Measurements from ENCODE around the gene JTB. TPM values are rescaled to one million over a fixed set of nuclear protein-coding genes. Genes with fewer than 3 reads are reported as not detected.
A peak's percentile ranks its signal among the peaks of the same experiment; 100 is the strongest.

The JTB gene
- total and polyA plus RNA-seq, 2 experiments from 2014 or later, result 183 to 242 TPM

GRCh38 chr1:153963030-153963849 is 14.2 kb downstream of the JTB start, which contains the start of gene SLC39A1:
Gene SLC39A1 (minus strand): TSS chr1:153963537. CDS start chr1:153962715, 822 bp downstream.
- Histone ChIP-seq H3K9me3 (ENCODE audit: low read depth) (no peaks in the 10 kb centered on the region), H4K20me1 (ENCODE audit: insufficient read depth) (no peaks in the 10 kb centered on the region), H2AFZ (peak within 1 kb of the TSS; percentile 75), H3F3A (ENCODE audit: insufficient read depth) (peaks cover 22% of the 10 kb centered on the region), H3K4me1 (ENCODE audit: insufficient read depth) (peaks cover 16% of the 10 kb centered on the region), H3K27me3 (replicated peaks; ENCODE audit: insufficient read depth) (no peaks in the 10 kb centered on the region), H3K27ac (peak within 1 kb of the TSS; percentile 81), H3K4me3 (peak within 1 kb of the TSS; percentile 77), H3K36me3 (ENCODE audit: low read depth) (no peaks in the 10 kb centered on the region), H3K79me2 (ENCODE audit: insufficient read depth) (peaks cover 48% of the 10 kb centered on the region), H3K9ac (peak within 1 kb of the TSS; percentile 88), H3K4me2 (ENCODE audit: unreplicated experiment) (peak within 1 kb of the TSS; percentile 94), H3K9me2 (ENCODE audit: insufficient read depth) (no peaks in the 10 kb centered on the region)
- 1% methylated on average over 43 to 53 of the region's 54 CpGs for WGBS, 2 experiments (ENCODE audit: low coverage in 1 of 2, low lambda C conversion rate in 2 of 2, missing lambda C conversion rate in 2 of 2)
- in situ Hi-C loops (cut with MboI), result no loop called here
- DNase-seq, result peak; percentile 98
- TF ChIP-seq EZH2 (IDR thresholded peaks at IDR 0.05; ENCODE audit: insufficient read depth, poor library complexity, severe bottlenecking) (no peak), EZH2phosphoT487 (IDR thresholded peaks at IDR 0.05; ENCODE audit: insufficient read depth, low read depth) (no peak)

- no peak for TF ChIP-seq EZH2phosphoT487 (IDR thresholded peaks at IDR 0.05; ENCODE audit: insufficient read depth, low read depth)
- H3F3A ChIP-seq (ENCODE audit: insufficient read depth), result peaks cover 22% of the 10 kb centered on the region
- H3K4me3 ChIP-seq, result peak overlapping the region; percentile 77
- peak overlapping the region; percentile 75 for H2AFZ ChIP-seq
- H3K9me3 ChIP-seq (ENCODE audit: low read depth), result no peaks in the 10 kb centered on the region
- peak; percentile 83 for DNase-seq
- peaks cover 13% of the 10 kb centered on the region for H3K4me1 ChIP-seq (ENCODE audit: insufficient read depth)
- no peaks in the 10 kb centered on the region for H3K9me2 ChIP-seq (ENCODE audit: insufficient read depth)
- 28 to 42% methylated on average over 15 to 16 of the region's 16 CpGs for WGBS, 2 experiments (ENCODE audit: low coverage in 1 of 2, low lambda C conversion rate in 2 of 2, missing lambda C conversion rate in 2 of 2)
- peak overlapping the region; percentile 88 for H3K9ac ChIP-seq
- H3K36me3 ChIP-seq (ENCODE audit: low read depth), result no peaks in the 10 kb centered on the region
- H3K4me2 ChIP-seq (ENCODE audit: unreplicated experiment), result peak overlapping the region; percentile 94
- no peaks in the 10 kb centered on the region for H3K27me3 ChIP-seq (replicated peaks; ENCODE audit: insufficient read depth)
- in situ Hi-C loops (cut with MboI), result no loop called here
- peak overlapping the region; percentile 81 for H3K27ac ChIP-seq
- H4K20me1 ChIP-seq (ENCODE audit: insufficient read depth), result no peaks in the 10 kb centered on the region
- H3K79me2 ChIP-seq (ENCODE audit: insufficient read depth), result peaks cover 57% of the 10 kb centered on the region
Observed at GRCh38 chr1:153962088-153963029, 15.1 kb downstream of the JTB start.

- Histone ChIP-seq H3K79me2 (ENCODE audit: insufficient read depth) (peaks cover 66% of the 10 kb centered on the region), H3K9me2 (ENCODE audit: insufficient read depth) (no peaks in the 10 kb centered on the region), H3K27ac (no peak overlapping the region; the same call in 1 of the 2 replicates), H3K4me3 (peak overlapping the region; percentile 77; the same call in 1 of the 2 replicates), H3K9ac (peak overlapping the region; percentile 88; the same call in 1 of the 2 replicates), H3F3A (ENCODE audit: insufficient read depth) (peaks cover 17% of the 10 kb centered on the region), H4K20me1 (ENCODE audit: insufficient read depth) (no peaks in the 10 kb centered on the region), H3K9me3 (ENCODE audit: low read depth) (no peaks in the 10 kb centered on the region), H3K36me3 (ENCODE audit: low read depth) (no peaks in the 10 kb centered on the region), H3K27me3 (replicated peaks; ENCODE audit: insufficient read depth) (no peaks in the 10 kb centered on the region), H3K4me1 (ENCODE audit: insufficient read depth) (peaks cover 16% of the 10 kb centered on the region), H2AFZ (no peak overlapping the region), H3K4me2 (ENCODE audit: unreplicated experiment) (peak overlapping the region; percentile 94)
- DNase-seq, result no peak
- in situ Hi-C loops (cut with MboI), result no loop called here
- WGBS, 2 experiments (ENCODE audit: low coverage in 1 of 2, low lambda C conversion rate in 2 of 2, missing lambda C conversion rate in 2 of 2), result 67 to 69% methylated on average over 4 of the region's 4 CpGs
- TF ChIP-seq EZH2 (IDR thresholded peaks at IDR 0.05; ENCODE audit: insufficient read depth, poor library complexity, severe bottlenecking), result no peak
- TF ChIP-seq EZH2phosphoT487 (IDR thresholded peaks at IDR 0.05; ENCODE audit: insufficient read depth, low read depth), result no peak
Observed at GRCh38 chr1:153961421-153961820, 16.1 kb downstream of the JTB start.

- H3K4me1 ChIP-seq (ENCODE audit: insufficient read depth), result peaks cover 14% of the 10 kb centered on the region
- H3K4me2 ChIP-seq (ENCODE audit: unreplicated experiment), result no peak overlapping the region
- in situ Hi-C loops (cut with MboI), result no loop called here
- H3F3A ChIP-seq (ENCODE audit: insufficient read depth), result peaks cover 9% of the 10 kb centered on the region; the same call in 1 of the 2 replicates
- H3K9me3 ChIP-seq (ENCODE audit: low read depth), result no peaks in the 10 kb centered on the region
- no peak overlapping the region for H3K4me3 ChIP-seq
- no peaks in the 10 kb centered on the region for H3K27me3 ChIP-seq (replicated peaks; ENCODE audit: insufficient read depth)
- no peaks in the 10 kb centered on the region for H4K20me1 ChIP-seq (ENCODE audit: insufficient read depth)
- WGBS, 2 experiments (ENCODE audit: low coverage in 1 of 2, low lambda C conversion rate in 2 of 2, missing lambda C conversion rate in 2 of 2), result 92 to 96% methylated on average over 10 to 11 of the region's 11 CpGs
- no peak overlapping the region for H3K27ac ChIP-seq
- TF ChIP-seq EZH2phosphoT487 (IDR thresholded peaks at IDR 0.05; ENCODE audit: insufficient read depth, low read depth), result no peak
- TF ChIP-seq EZH2 (IDR thresholded peaks at IDR 0.05; ENCODE audit: insufficient read depth, poor library complexity, severe bottlenecking), result no peak
- no peak for DNase-seq
- no peak overlapping the region for H3K9ac ChIP-seq
- H2AFZ ChIP-seq, result no peak overlapping the region
- H3K36me3 ChIP-seq (ENCODE audit: low read depth), result no peaks in the 10 kb centered on the region
- peaks cover 67% of the 10 kb centered on the region for H3K79me2 ChIP-seq (ENCODE audit: insufficient read depth)
- no peaks in the 10 kb centered on the region for H3K9me2 ChIP-seq (ENCODE audit: insufficient read depth)
Observed at GRCh38 chr1:153960206-153960605, 17.3 kb downstream of the JTB start.

All from GM23248 (cell line).